Panc1 (cell line): ENCODE measurements around the gene HAGHL. TPM values are rescaled to one million over a fixed set of nuclear protein-coding genes. Genes with fewer than 3 reads are reported as not detected.

Experiments
- ATAC-seq: fragments of 200-7000 bp; cut with Tn5 transposase; 2 replicates; pipeline ENCODE4 v1.9.1; 2020; ENCODE audit warnings: mild to moderate bottlenecking, moderate library complexity
- BruUV-seq: library from RNA; stranded (reverse); fragments of 400-500 nt; replicated peaks from 2 replicates; lab custom pipeline; 2021; lab: Mats Ljungman, UMichigan
- CTCF ChIA-PET: fragments of 300-600 bp; sonication (Branson Sonifier 250); formaldehyde crosslinking; loops from one replicate; lab custom pipeline; 2022; ENCODE audit warnings: antibody characterized with exemption; lab: Charles Lee
- POLR2A ChIA-PET: fragments of 300-600 bp; sonication (Branson Sonifier 250); formaldehyde crosslinking; loops from one replicate; lab custom pipeline; 2022; ENCODE audit warnings: antibody characterized with exemption; lab: Charles Lee
- DNase-seq: peaks from one replicate; pipeline ENCODE4 v3.0.0-alpha.2; 2010; ENCODE audit warnings: low read depth, low spot score
- H3K27ac ChIP-seq: 2 replicates; pipeline ENCODE4 v1.5.1; 2011; ENCODE audit warnings: mild to moderate bottlenecking, low read length, inconsistent platforms
- H3K27me3 ChIP-seq: fragments of 200-500 bp; sonication (Bioruptor generic); 2 replicates; pipeline ENCODE4 v1.6.0; 2014; ENCODE audit warnings: low read length, inconsistent platforms; ENCODE audit not compliant: control insufficient read depth, insufficient read depth
- H3K36me3 ChIP-seq: fragments of 200-500 bp; sonication (Bioruptor generic); 2 replicates; pipeline ENCODE4 v1.5.1; 2014; ENCODE audit warnings: inconsistent platforms, mild to moderate bottlenecking, low read length, moderate library complexity; ENCODE audit not compliant: control insufficient read depth, insufficient read depth
- H3K4me1 ChIP-seq: 2 replicates; pipeline ENCODE4 v1.5.1; 2011; ENCODE audit warnings: inconsistent platforms, mild to moderate bottlenecking, low read length, moderate library complexity; ENCODE audit not compliant: control insufficient read depth, insufficient read depth
- H3K4me3 ChIP-seq, 2 experiments: 2 replicates each; pipeline ENCODE4 v1.5.1; 2011 to 2012; ENCODE audit warnings: low read depth in 2 of 2, low read length in 2 of 2, mild to moderate bottlenecking in 2 of 2, inconsistent platforms in 1 of 2, moderate library complexity in 1 of 2
- H3K9me3 ChIP-seq: fragments of 200-500 bp; sonication (Bioruptor generic); 2 replicates; pipeline ENCODE4 v1.5.1; 2014; ENCODE audit warnings: low read depth, mild to moderate bottlenecking, inconsistent platforms, low read length, moderate library complexity; ENCODE audit not compliant: control insufficient read depth, insufficient read depth
- CTCF ChIP-seq: fragments of 450-650 bp; IDR thresholded peaks from 2 replicates; pipeline ENCODE4 v1.5.1; 2017; ENCODE audit warnings: mild to moderate bottlenecking
- POLR2AphosphoS5 ChIP-seq: IDR thresholded peaks from 2 replicates; pipeline ENCODE4 v1.6.1; 2012; ENCODE audit warnings: mild to moderate bottlenecking, low read depth, low read length, moderate library complexity
- REST ChIP-seq, 2 experiments: IDR thresholded peaks; 2 replicates each; pipeline ENCODE4 v1.6.1; 2011 to 2012; ENCODE audit warnings: low read depth in 2 of 2, control low read depth in 1 of 2, low read length in 1 of 2, mild to moderate bottlenecking in 1 of 2, moderate library complexity in 1 of 2; ENCODE audit not compliant: insufficient read depth in 1 of 2
- SIN3A ChIP-seq: IDR thresholded peaks from 2 replicates; pipeline ENCODE4 v1.6.1; 2012; ENCODE audit warnings: low read depth, mild to moderate bottlenecking, low read length, moderate library complexity, borderline replicate concordance; ENCODE audit not compliant: insufficient read depth
- TCF7L2 ChIP-seq: IDR thresholded peaks from 2 replicates; pipeline ENCODE4 v1.6.1; 2011; ENCODE audit warnings: mild to moderate bottlenecking, low read depth, low read length, inconsistent platforms
- in situ Hi-C: cut with HindIII; loops from 2 replicates; pipeline ENCODE4 v1.10.0; 2016; ENCODE audit warnings: low sequenced_read_pairs, low pct_unique_long_range_greater_than_20kb
- intact Hi-C: fragments of 100-400 bp; cut with micrococcal nuclease; formaldehyde crosslinking; loops from one replicate; pipeline ENCODE4 v1.10.0; 2022; ENCODE audit not compliant: unreplicated experiment
- total RNA-seq: library from RNA; stranded (reverse); gene quantifications from one replicate; pipeline ENCODE4 v1.2.1, GENCODE V29; 2021; ENCODE audit not compliant: unreplicated experiment

Gene HAGHL
- total RNA-seq, 1 experiment from 2014 or later = 41.1 TPM

GRCh38 chr16:680967-681745 is 45.8 kb upstream of the HAGHL start:
- ChIA-PET POLR2A (no interaction called here), CTCF (interaction anchor here (1.1 kb wide), 1 partner anchor 13 kb away, joined by 3 read pairs; the partner anchor contains the start of gene RHOT2)
- H3K4me1 ChIP-seq = peaks cover 18% of the 10 kb centered on the region
- H3K27me3 ChIP-seq = no peaks in the 10 kb centered on the region
- TF ChIP-seq CTCF = peak; percentile 53; the same call in 1 of the 2 replicates
- no peak for TF ChIP-seq TCF7L2
- peak overlapping the region; percentile 66 to 71 for H3K4me3 ChIP-seq
- intact Hi-C loops = loop anchor here (10.0 kb wide), 1 partner anchor 1094 kb away; the partner anchor contains the start of genes EME2, MRPS34 and NME3
- in situ Hi-C loops = no loop called here
- H3K36me3 ChIP-seq = peaks cover 5% of the 10 kb centered on the region; the same call in 1 of the 2 replicates
- BruUV-seq = no TSS peak
- peak overlapping the region; percentile 87 for H3K27ac ChIP-seq
- DNase-seq = no peak
- ATAC-seq = no peak
- H3K9me3 ChIP-seq = no peaks in the 10 kb centered on the region

- peak overlapping the region; percentile 66 to 71 for H3K4me3 ChIP-seq
- intact Hi-C loops = loop anchor here (10.0 kb wide), 1 partner anchor 1093 kb away; the partner anchor contains the start of genes EME2, MRPS34 and NME3
These were observed 45.0 kb upstream of the HAGHL start for GRCh38 chr16:681746-682427.

More at GRCh38 chr16:681746-682427, 45.0 kb upstream of the HAGHL start:
- no peak for ATAC-seq
- H3K9me3 ChIP-seq = no peaks in the 10 kb centered on the region
- TF ChIP-seq SIN3A (no peak), POLR2AphosphoS5 (peak; percentile 68; the same call in 1 of the 2 replicates), REST (IDR thresholded peaks at IDR 0.05; ENCODE audit: insufficient read depth in 1 of 2, low read depth in 2 of 2, low read length in 1 of 2) (peak in 1 of 2 experiments; percentile 14; a peak in 1 of 4 replicates)
- no peaks in the 10 kb centered on the region for H3K27me3 ChIP-seq
- TSS peak; percentile 97 for BruUV-seq
- ChIA-PET CTCF (interaction anchor here (1.1 kb wide), 1 partner anchor 14 kb away, joined by 3 read pairs; the partner anchor contains the start of gene RHOT2), POLR2A (no interaction called here)
- H3K36me3 ChIP-seq = peaks cover 5% of the 10 kb centered on the region; the same call in 1 of the 2 replicates
- H3K27ac ChIP-seq = peak overlapping the region; percentile 87
- peaks cover 18% of the 10 kb centered on the region for H3K4me1 ChIP-seq
- in situ Hi-C loops = no loop called here
- no peak for DNase-seq
